Measurements from ENCODE around the gene TTC4.

Gene TTC4

DNA sequence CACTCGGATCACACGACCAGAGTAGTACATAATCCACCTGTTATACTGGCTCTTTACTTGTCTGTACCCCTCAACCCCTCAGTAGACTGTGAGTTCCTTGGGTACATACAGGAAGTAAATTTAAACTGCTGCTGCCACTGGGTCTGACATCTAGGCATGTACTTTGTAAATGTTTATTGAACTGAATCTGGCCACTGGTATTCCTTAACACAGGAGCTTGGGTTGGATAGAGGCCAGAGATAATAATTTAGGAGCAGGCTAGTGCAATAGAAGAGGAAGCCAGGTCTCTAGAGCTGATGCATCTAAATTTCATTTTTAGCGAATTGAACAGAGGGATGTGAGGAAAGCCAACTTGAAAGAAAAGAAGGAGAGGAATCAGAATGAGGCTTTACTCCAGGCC is 12.4 kb downstream of the TTC4 start:
- H3K27me3 ChIP-seq (ENCODE audit: insufficient read depth, low read length), result no peaks in the 10 kb centered on the region
- peaks cover 5% of the 10 kb centered on the region; the same call in 1 of the 2 replicates for H3K9me3 ChIP-seq (ENCODE audit: insufficient read depth, low read depth, low read length)
- H3K4me1 ChIP-seq (ENCODE audit: insufficient read depth, low read length), result no peaks in the 10 kb centered on the region
- 88% methylated on average over 3 of the region's 3 CpGs for WGBS
- H3K4me3 ChIP-seq (ENCODE audit: low read length), result no peak overlapping the region
- no peak overlapping the region for H3K9ac ChIP-seq (ENCODE audit: low read depth, low read length)
- no peak overlapping the region for H3K27ac ChIP-seq (ENCODE audit: low read depth, low read length)
- peaks cover 98% of the 10 kb centered on the region for H3K36me3 ChIP-seq (ENCODE audit: insufficient read depth, low read length)

- H3K4me1 ChIP-seq (ENCODE audit: insufficient read depth, low read length), result no peaks in the 10 kb centered on the region
- H3K27me3 ChIP-seq (ENCODE audit: insufficient read depth, low read length), result no peaks in the 10 kb centered on the region
- H3K9me3 ChIP-seq (ENCODE audit: insufficient read depth, low read depth, low read length), result no peaks in the 10 kb centered on the region
- H3K36me3 ChIP-seq (ENCODE audit: insufficient read depth, low read length), result peaks cover 93% of the 10 kb centered on the region
- no peak overlapping the region for H3K9ac ChIP-seq (ENCODE audit: low read depth, low read length)
- H3K27ac ChIP-seq (ENCODE audit: low read depth, low read length), result no peak overlapping the region
- no peak overlapping the region for H3K4me3 ChIP-seq (ENCODE audit: low read length)
- WGBS, result 95% methylated on average over 5 of the region's 5 CpGs
These were observed 21.0 kb downstream of the TTC4 start for GRCh38 chr1:54736685-54737084.

GRCh38 chr1:54738244-54738643 is 22.6 kb downstream of the TTC4 start:
- WGBS, result 97% methylated on average over 6 of the region's 6 CpGs
- H3K27me3 ChIP-seq (ENCODE audit: insufficient read depth, low read length), result no peaks in the 10 kb centered on the region
- H3K4me3 ChIP-seq (ENCODE audit: low read length), result no peak overlapping the region
- no peak overlapping the region for H3K27ac ChIP-seq (ENCODE audit: low read depth, low read length)
- H3K36me3 ChIP-seq (ENCODE audit: insufficient read depth, low read length), result peaks cover 88% of the 10 kb centered on the region
- H3K9me3 ChIP-seq (ENCODE audit: insufficient read depth, low read depth, low read length), result no peaks in the 10 kb centered on the region
- H3K4me1 ChIP-seq (ENCODE audit: insufficient read depth, low read length), result no peaks in the 10 kb centered on the region
- no peak overlapping the region for H3K9ac ChIP-seq (ENCODE audit: low read depth, low read length)

- Histone ChIP-seq H3K27ac (ENCODE audit: low read depth, low read length) (no peak overlapping the region), H3K36me3 (ENCODE audit: insufficient read depth, low read length) (peaks cover 59% of the 10 kb centered on the region), H3K9me3 (ENCODE audit: insufficient read depth, low read depth, low read length) (no peaks in the 10 kb centered on the region), H3K4me1 (ENCODE audit: insufficient read depth, low read length) (no peaks in the 10 kb centered on the region), H3K27me3 (ENCODE audit: insufficient read depth, low read length) (no peaks in the 10 kb centered on the region), H3K9ac (ENCODE audit: low read depth, low read length) (no peak overlapping the region), H3K4me3 (ENCODE audit: low read length) (no peak overlapping the region)
- WGBS, result 93% methylated on average over 4 of the region's 4 CpGs
These were observed 25.9 kb downstream of the TTC4 start for GRCh38 chr1:54741531-54741930.

DNA sequence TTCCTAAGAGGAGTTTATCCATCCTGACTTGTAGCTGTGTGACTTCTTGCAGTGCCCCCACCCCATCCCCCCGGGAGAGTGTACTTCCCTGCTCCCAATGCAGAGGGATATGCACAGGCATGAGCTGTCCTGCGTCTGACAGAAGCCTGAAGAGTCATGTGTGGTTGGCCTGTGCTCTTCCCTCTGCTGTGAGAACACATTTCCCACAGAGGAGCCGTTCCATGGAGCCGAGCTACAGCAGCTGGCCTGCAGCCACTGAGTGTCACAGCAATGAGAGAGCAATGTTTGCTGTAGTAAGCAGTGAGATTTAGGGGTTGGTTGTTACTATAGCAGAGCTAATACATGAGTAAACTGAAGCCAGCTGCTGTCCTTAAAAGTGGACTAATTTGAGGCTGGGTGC is 26.6 kb downstream of the TTC4 start:
- Histone ChIP-seq H3K27me3 (ENCODE audit: insufficient read depth, low read length) (no peaks in the 10 kb centered on the region), H3K36me3 (ENCODE audit: insufficient read depth, low read length) (peaks cover 51% of the 10 kb centered on the region), H3K9ac (ENCODE audit: low read depth, low read length) (no peak overlapping the region), H3K27ac (ENCODE audit: low read depth, low read length) (no peak overlapping the region), H3K4me3 (ENCODE audit: low read length) (no peak overlapping the region), H3K9me3 (ENCODE audit: insufficient read depth, low read depth, low read length) (no peaks in the 10 kb centered on the region), H3K4me1 (ENCODE audit: insufficient read depth, low read length) (no peaks in the 10 kb centered on the region)
- WGBS, result 91% methylated on average over 4 of the region's 4 CpGs

- Histone ChIP-seq H3K4me1 (ENCODE audit: insufficient read depth, low read length) (no peaks in the 10 kb centered on the region), H3K9me3 (ENCODE audit: insufficient read depth, low read depth, low read length) (no peaks in the 10 kb centered on the region), H3K27ac (ENCODE audit: low read depth, low read length) (no peak overlapping the region), H3K4me3 (ENCODE audit: low read length) (no peak overlapping the region), H3K27me3 (ENCODE audit: insufficient read depth, low read length) (no peaks in the 10 kb centered on the region), H3K36me3 (ENCODE audit: insufficient read depth, low read length) (peaks cover 39% of the 10 kb centered on the region), H3K9ac (ENCODE audit: low read depth, low read length) (no peak overlapping the region; the same call in 1 of the 2 replicates)
- 81% methylated on average over 12 of the region's 12 CpGs for WGBS
These were observed 28.0 kb downstream of the TTC4 start for GRCh38 chr1:54743416-54744226.

- Histone ChIP-seq H3K4me1 (ENCODE audit: insufficient read depth, low read length) (no peaks in the 10 kb centered on the region), H3K36me3 (ENCODE audit: insufficient read depth, low read length) (peaks cover 29% of the 10 kb centered on the region), H3K27me3 (ENCODE audit: insufficient read depth, low read length) (no peaks in the 10 kb centered on the region), H3K9ac (ENCODE audit: low read depth, low read length) (no peak overlapping the region), H3K27ac (ENCODE audit: low read depth, low read length) (no peak overlapping the region), H3K4me3 (ENCODE audit: low read length) (no peak overlapping the region), H3K9me3 (ENCODE audit: insufficient read depth, low read depth, low read length) (no peaks in the 10 kb centered on the region)
- WGBS, result 93% methylated on average over 3 of the region's 3 CpGs
These were observed 29.0 kb downstream of the TTC4 start for GRCh38 chr1:54744696-54745095.

DNA sequence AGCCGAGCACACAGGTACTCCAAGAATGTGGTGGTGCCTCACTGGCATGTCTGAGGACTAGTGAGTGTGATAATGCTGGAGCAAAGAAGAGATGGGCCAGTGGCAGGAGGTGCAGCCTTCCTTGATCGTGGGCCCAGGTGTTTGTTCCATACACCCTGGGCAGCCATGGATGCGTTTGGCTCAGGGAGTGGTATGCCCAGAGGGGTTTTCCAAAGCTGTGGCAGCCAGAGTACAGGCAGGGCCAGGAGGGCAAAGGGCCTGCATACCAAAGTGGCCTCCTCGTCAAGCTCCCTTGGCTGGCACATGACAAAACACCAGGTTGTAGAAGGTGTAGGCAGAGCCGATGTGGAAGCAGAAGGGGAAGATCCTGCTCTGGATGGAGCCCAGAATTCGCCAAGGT is 29.6 kb downstream of the TTC4 start:
- no peaks in the 10 kb centered on the region for H3K4me1 ChIP-seq (ENCODE audit: insufficient read depth, low read length)
- peaks cover 23% of the 10 kb centered on the region for H3K36me3 ChIP-seq (ENCODE audit: insufficient read depth, low read length)
- H3K27ac ChIP-seq (ENCODE audit: low read depth, low read length), result no peak overlapping the region
- 88% methylated on average over 6 of the region's 6 CpGs for WGBS
- no peak overlapping the region for H3K9ac ChIP-seq (ENCODE audit: low read depth, low read length)
- H3K27me3 ChIP-seq (ENCODE audit: insufficient read depth, low read length), result no peaks in the 10 kb centered on the region
- no peaks in the 10 kb centered on the region for H3K9me3 ChIP-seq (ENCODE audit: insufficient read depth, low read depth, low read length)
- no peak overlapping the region for H3K4me3 ChIP-seq (ENCODE audit: low read length)

DNA sequence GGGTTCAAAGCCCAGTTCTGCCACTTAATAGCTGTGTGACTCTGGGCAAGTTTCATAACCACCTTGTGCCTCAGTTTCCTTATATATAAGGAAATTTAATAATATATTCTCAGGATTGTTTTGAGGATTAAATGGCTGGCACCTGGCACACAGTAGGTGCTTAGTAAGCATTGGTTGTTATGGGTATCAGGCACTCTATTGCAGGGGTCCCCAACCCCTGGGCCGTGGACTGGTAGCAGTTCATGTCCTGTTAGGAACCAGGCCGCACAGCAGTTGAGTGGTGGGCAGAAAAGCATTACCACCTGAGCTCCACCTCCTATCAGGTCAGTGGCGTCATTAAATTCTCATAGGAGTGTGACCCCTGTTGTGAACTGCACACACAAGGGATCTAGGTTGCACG is 30.2 kb downstream of the TTC4 start:
- no peaks in the 10 kb centered on the region for H3K27me3 ChIP-seq (ENCODE audit: insufficient read depth, low read length)
- no peak overlapping the region for H3K4me3 ChIP-seq (ENCODE audit: low read length)
- no peaks in the 10 kb centered on the region for H3K9me3 ChIP-seq (ENCODE audit: insufficient read depth, low read depth, low read length)
- H3K27ac ChIP-seq (ENCODE audit: low read depth, low read length), result no peak overlapping the region
- peaks cover 17% of the 10 kb centered on the region for H3K36me3 ChIP-seq (ENCODE audit: insufficient read depth, low read length)
- 92% methylated on average over 4 of the region's 4 CpGs for WGBS
- no peak overlapping the region for H3K9ac ChIP-seq (ENCODE audit: low read depth, low read length)
- H3K4me1 ChIP-seq (ENCODE audit: insufficient read depth, low read length), result no peaks in the 10 kb centered on the region

DNA sequence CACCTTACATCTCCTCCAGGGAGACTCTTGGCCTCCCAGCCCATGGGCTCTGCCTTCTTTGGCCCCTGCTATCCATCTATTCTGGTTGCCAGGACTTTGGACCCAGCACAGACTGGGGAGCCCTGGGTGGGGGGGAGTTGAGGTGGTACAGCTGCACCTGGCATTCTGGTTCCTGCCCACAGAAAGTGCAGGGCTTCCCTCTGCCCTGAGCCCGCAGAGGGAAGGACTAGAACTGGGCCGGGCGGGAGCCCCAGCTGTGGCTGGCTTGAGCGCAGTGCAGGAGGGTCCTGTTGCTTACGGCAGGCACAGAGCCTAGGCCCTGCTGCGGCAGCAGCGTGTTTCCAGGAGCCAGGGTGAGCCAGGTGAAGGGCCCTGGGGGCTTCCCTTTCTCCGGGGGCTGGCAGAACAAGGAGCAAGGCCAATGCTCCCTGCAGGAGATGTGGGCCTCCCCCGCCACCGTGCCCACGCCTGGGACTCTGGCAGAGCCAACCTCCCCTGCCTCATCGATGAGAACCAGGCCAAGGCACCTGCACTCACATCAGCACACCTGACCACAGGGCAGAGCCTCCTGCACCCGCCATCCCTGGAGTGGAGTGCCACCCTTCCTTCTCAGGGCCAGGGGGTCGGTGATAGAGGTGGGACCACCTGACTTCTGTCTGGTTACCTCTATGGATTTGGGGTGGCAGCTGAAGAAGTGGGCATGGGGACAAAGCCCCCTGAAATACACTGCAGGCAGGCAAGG is 32.6 kb downstream of the TTC4 start:
- Histone ChIP-seq H3K27ac (ENCODE audit: low read depth, low read length) (no peak overlapping the region), H3K4me1 (ENCODE audit: insufficient read depth, low read length) (peaks cover 12% of the 10 kb centered on the region), H3K9ac (ENCODE audit: low read depth, low read length) (no peak overlapping the region), H3K36me3 (ENCODE audit: insufficient read depth, low read length) (no peaks in the 10 kb centered on the region), H3K9me3 (ENCODE audit: insufficient read depth, low read depth, low read length) (no peaks in the 10 kb centered on the region), H3K4me3 (ENCODE audit: low read length) (no peak overlapping the region), H3K27me3 (ENCODE audit: insufficient read depth, low read length) (no peaks in the 10 kb centered on the region)
- 92% methylated on average over 14 of the region's 14 CpGs for WGBS

DNA sequence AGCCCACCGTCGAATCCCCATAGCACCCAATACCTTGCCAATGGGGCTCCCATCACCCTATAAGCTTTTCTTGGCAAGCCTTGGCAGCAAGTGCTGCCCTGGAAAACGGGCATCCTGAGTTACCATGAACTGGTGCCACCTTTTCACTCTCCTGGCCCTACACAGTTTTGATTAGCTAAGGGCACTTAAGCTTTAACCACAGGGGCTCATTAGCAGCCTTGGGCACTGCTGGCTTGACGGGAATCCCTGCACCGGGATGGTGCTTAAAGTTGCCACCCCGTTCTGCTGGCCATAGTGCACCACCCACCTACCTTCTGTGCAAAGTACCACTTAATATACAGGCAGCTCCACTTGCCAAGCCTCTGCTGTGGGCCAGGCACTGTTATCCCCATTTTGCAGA is 34.9 kb downstream of the TTC4 start:
- Histone ChIP-seq H3K4me3 (ENCODE audit: low read length) (no peak overlapping the region), H3K27ac (ENCODE audit: low read depth, low read length) (no peak overlapping the region), H3K9ac (ENCODE audit: low read depth, low read length) (no peak overlapping the region), H3K4me1 (ENCODE audit: insufficient read depth, low read length) (peaks cover 12% of the 10 kb centered on the region), H3K36me3 (ENCODE audit: insufficient read depth, low read length) (peaks cover 4% of the 10 kb centered on the region; the same call in 1 of the 2 replicates), H3K27me3 (ENCODE audit: insufficient read depth, low read length) (no peaks in the 10 kb centered on the region), H3K9me3 (ENCODE audit: insufficient read depth, low read depth, low read length) (no peaks in the 10 kb centered on the region)
- WGBS, result 91% methylated on average over 6 of the region's 6 CpGs
